Measurements from ENCODE around the gene DCUN1D2. TPM values are rescaled to one million over a fixed set of nuclear protein-coding genes. Genes with fewer than 3 reads are reported as not detected.
A peak's percentile ranks its signal among the peaks of the same experiment; 100 is the strongest.

Gene DCUN1D2
- total and polyA plus RNA-seq, 9 donors, result 9.7 to 31.4 (median 16.4) TPM

GRCh38 chr13:113429608-113429985, 60.9 kb downstream of the DCUN1D2 start:
- DNase-seq, result no peak
- WGBS, 3 donors, result 88 to 89% (median 88%) methylated on average over 16 of the region's 16 CpGs
- Histone ChIP-seq H3K9me3 (no peaks in the 10 kb centered on the region), H3K4me3 (no peak overlapping the region), H3K4me1 (ENCODE audit: insufficient read depth) (no peaks in the 10 kb centered on the region), H3K27me3 (no peaks in the 10 kb centered on the region), H3K27ac (no peak overlapping the region), H3K36me3 (no peaks in the 10 kb centered on the region)
- intact Hi-C loops (cut with DNase I), result no loop called here
- no peak for TF ChIP-seq POLR2A (IDR thresholded peaks at IDR 0.05)
- TF ChIP-seq CTCF (IDR thresholded peaks at IDR 0.05), result no peak
- no peak for TF ChIP-seq EP300 (IDR thresholded peaks at IDR 0.05)

GRCh38 chr13:113428871-113429607, 61.5 kb downstream of the DCUN1D2 start:
- 93 to 94% (median 94%) methylated on average over 45 of the region's 45 CpGs for WGBS, 3 donors
- no peaks in the 10 kb centered on the region for H3K4me1 ChIP-seq (ENCODE audit: insufficient read depth)
- peak in 1 of 5 donors; percentile 12 for DNase-seq
- H3K36me3 ChIP-seq, result no peaks in the 10 kb centered on the region
- TF ChIP-seq POLR2A (IDR thresholded peaks at IDR 0.05) (no peak), EP300 (IDR thresholded peaks at IDR 0.05) (no peak), CTCF (IDR thresholded peaks at IDR 0.05) (no peak)
- no peak overlapping the region for H3K27ac ChIP-seq
- no peaks in the 10 kb centered on the region for H3K27me3 ChIP-seq
- H3K9me3 ChIP-seq, result no peaks in the 10 kb centered on the region
- intact Hi-C loops (cut with DNase I), result no loop called here
- no peak overlapping the region for H3K4me3 ChIP-seq

GRCh38 chr13:113428469-113428865, 62.0 kb downstream of the DCUN1D2 start:
- no peaks in the 10 kb centered on the region for H3K9me3 ChIP-seq
- no peaks in the 10 kb centered on the region for H3K27me3 ChIP-seq
- no peak overlapping the region for H3K27ac ChIP-seq
- no peak for TF ChIP-seq CTCF (IDR thresholded peaks at IDR 0.05)
- no peak for TF ChIP-seq EP300 (IDR thresholded peaks at IDR 0.05)
- TF ChIP-seq POLR2A (IDR thresholded peaks at IDR 0.05), result no peak
- H3K36me3 ChIP-seq, result no peaks in the 10 kb centered on the region
- H3K4me3 ChIP-seq, result no peak overlapping the region
- intact Hi-C loops (cut with DNase I), result no loop called here
- WGBS, 3 donors, result 78 to 87% (median 82%) methylated on average over 13 to 17 of the region's 17 CpGs
- no peaks in the 10 kb centered on the region for H3K4me1 ChIP-seq (ENCODE audit: insufficient read depth)
- DNase-seq, result peak in 1 of 5 donors; percentile 12

GRCh38 chr13:113427562-113428468, 62.7 kb downstream of the DCUN1D2 start:
- TF ChIP-seq CTCF (IDR thresholded peaks at IDR 0.05), result no peak
- TF ChIP-seq POLR2A (IDR thresholded peaks at IDR 0.05), result no peak
- TF ChIP-seq EP300 (IDR thresholded peaks at IDR 0.05), result no peak
- H3K4me1 ChIP-seq (ENCODE audit: insufficient read depth), result no peaks in the 10 kb centered on the region

More at GRCh38 chr13:113427562-113428468, 62.7 kb downstream of the DCUN1D2 start:
- Histone ChIP-seq H3K27me3 (no peaks in the 10 kb centered on the region), H3K4me3 (no peak overlapping the region), H3K27ac (no peak overlapping the region), H3K9me3 (no peaks in the 10 kb centered on the region), H3K36me3 (no peaks in the 10 kb centered on the region)
- DNase-seq, result peak in 1 of 5 donors; percentile 12
- intact Hi-C loops (cut with DNase I), result no loop called here
- 54 to 66% (median 60%) methylated on average over 31 of the region's 31 CpGs for WGBS, 3 donors

Measured in ovary (tissue), 9 donors.